Esophagus squamous epithelium (tissue), 5 donors: ENCODE results near the gene SLC1A2. TPM values are rescaled to one million over a fixed set of nuclear protein-coding genes. Genes with fewer than 3 reads are reported as not detected.
A peak's percentile ranks its signal among the peaks of the same experiment; 100 is the strongest.

Experiments
- DNase-seq: peaks from one replicate; lab custom pipeline; 2025; lab: John Stamatoyannopoulos, UW
- H3K27ac ChIP-seq, 4 donors: fragments of 200-600 bp; sonication (generic); one replicate each; pipeline ENCODE4 v1.5.1; 2016 to 2019; ENCODE audit warnings: mild to moderate bottlenecking in 1 of 4
- H3K27me3 ChIP-seq, 4 donors: fragments of 200-600 bp; sonication (generic); 1 replicate in 3 of 4; 2 replicates in 1 of 4; pipeline versions ENCODE4 v1.5.1 to v1.6.0; 2017 to 2021; ENCODE audit warnings: antibody characterized with exemption in 1 of 4
- H3K36me3 ChIP-seq, 3 donors: fragments of 200-600 bp; sonication (generic); one replicate each; pipeline ENCODE4 v1.5.1; 2016 to 2019
- H3K4me1 ChIP-seq, 3 donors: fragments of 200-600 bp; sonication (generic); one replicate each; pipeline ENCODE4 v1.5.1; 2017 to 2019
- H3K4me3 ChIP-seq, 4 donors: fragments of 200-600 bp; sonication (generic); 1 replicate in 3 of 4; 2 replicates in 1 of 4; pipeline ENCODE4 v1.5.1; 2016 to 2019; ENCODE audit warnings: mild to moderate bottlenecking in 2 of 4, moderate library complexity in 1 of 4
- H3K9me3 ChIP-seq, 3 donors: fragments of 200-600 bp; sonication (generic); one replicate each; pipeline ENCODE4 v1.5.1; 2016 to 2019
- POLR2A ChIP-seq, 4 donors: fragments of 450-650 bp; IDR thresholded peaks; one replicate each; pipeline ENCODE4 v1.6.1; 2017; ENCODE audit warnings: antibody characterized with exemption in 4 of 4, mild to moderate bottlenecking in 4 of 4, moderate library complexity in 3 of 4
- WGBS, 2 donors: methylation state at CpG; one replicate each; pipeline ENCODE4 v1.1.5; 2018; 5-methylcytosine and 5-hydroxymethylcytosine counted together
- intact Hi-C: fragments of 100-400 bp; cut with DNase I; formaldehyde crosslinking; loops from one replicate; pipeline ENCODE4 v1.15.0; 2022
- total RNA-seq, 4 donors: library from RNA; depleted of rRNA; stranded (reverse); fragments of >200 nt; gene quantifications; one replicate each; pipeline ENCODE4 v1.1.0, GENCODE V29; 2016
- TF ChIP-seq, protein P1 (sequence below), 6 experiments: fragments of 450-650 bp in 4 of 6; fragments of 200-600 bp in 2 of 6; sonication (generic) in 2 of 6; IDR thresholded peaks; one replicate each; pipeline ENCODE4 v1.5.1; 2016 to 2019; ENCODE audit warnings: antibody characterized with exemption in 6 of 6, mild to moderate bottlenecking in 4 of 6, moderate library complexity in 4 of 6
- donor health status: DM: yes; HTN: yes; CAD: no.

SLC1A2 gene
- total RNA-seq = under 1 TPM in 3 of 4 donors, not detected in 1; 0.04 to 0.61 (median 0.19) TPM

GRCh38 chr11:35419184-35419829, at the start of gene SLC1A2:
SLC1A2 (minus strand) TSS chr11:35419558; CDS start chr11:35418966, 592 bp downstream.
- peaks cover 0 to 100% (median 10%) of the 10 kb centered on the region in 4 donors for H3K27me3 ChIP-seq
- peak within 1 kb of the TSS; percentile 26 to 64 (median 42) for H3K4me3 ChIP-seq
- no peak for DNase-seq
- no peak for TF ChIP-seq POLR2A (IDR thresholded peaks at IDR 0.05)
- TF ChIP-seq, protein P1, sequence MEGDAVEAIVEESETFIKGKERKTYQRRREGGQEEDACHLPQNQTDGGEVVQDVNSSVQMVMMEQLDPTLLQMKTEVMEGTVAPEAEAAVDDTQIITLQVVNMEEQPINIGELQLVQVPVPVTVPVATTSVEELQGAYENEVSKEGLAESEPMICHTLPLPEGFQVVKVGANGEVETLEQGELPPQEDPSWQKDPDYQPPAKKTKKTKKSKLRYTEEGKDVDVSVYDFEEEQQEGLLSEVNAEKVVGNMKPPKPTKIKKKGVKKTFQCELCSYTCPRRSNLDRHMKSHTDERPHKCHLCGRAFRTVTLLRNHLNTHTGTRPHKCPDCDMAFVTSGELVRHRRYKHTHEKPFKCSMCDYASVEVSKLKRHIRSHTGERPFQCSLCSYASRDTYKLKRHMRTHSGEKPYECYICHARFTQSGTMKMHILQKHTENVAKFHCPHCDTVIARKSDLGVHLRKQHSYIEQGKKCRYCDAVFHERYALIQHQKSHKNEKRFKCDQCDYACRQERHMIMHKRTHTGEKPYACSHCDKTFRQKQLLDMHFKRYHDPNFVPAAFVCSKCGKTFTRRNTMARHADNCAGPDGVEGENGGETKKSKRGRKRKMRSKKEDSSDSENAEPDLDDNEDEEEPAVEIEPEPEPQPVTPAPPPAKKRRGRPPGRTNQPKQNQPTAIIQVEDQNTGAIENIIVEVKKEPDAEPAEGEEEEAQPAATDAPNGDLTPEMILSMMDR (IDR thresholded peaks at IDR 0.05) = no peak
- no peaks in the 10 kb centered on the region for H3K9me3 ChIP-seq
- H3K36me3 ChIP-seq = no peaks in the 10 kb centered on the region
- H3K27ac ChIP-seq = no peak within 1 kb of the TSS
- peaks cover 13 to 26% (median 23%) of the 10 kb centered on the region in 3 donors for H3K4me1 ChIP-seq
- no CpG with 5 or more reads among the region's 71 CpGs for WGBS, 2 donors
- intact Hi-C loops = no loop called here

- Histone ChIP-seq H3K9me3 (no peaks in the 10 kb centered on the region), H3K36me3 (no peaks in the 10 kb centered on the region), H3K27ac (no peak overlapping the region), H3K27me3 (peaks cover 0 to 2% (median 0%) of the 10 kb centered on the region in 4 donors), H3K4me3 (no peak overlapping the region), H3K4me1 (no peaks in the 10 kb centered on the region)
- intact Hi-C loops = no loop called here
- no peak for DNase-seq
- WGBS, 2 donors = 66 to 73% methylated on average over 3 of the region's 3 CpGs
- TF ChIP-seq, protein P1 (IDR thresholded peaks at IDR 0.05) = no peak
- no peak for TF ChIP-seq POLR2A (IDR thresholded peaks at IDR 0.05)
These were observed 46.7 kb upstream of the SLC1A2 start for GRCh38 chr11:35466058-35466457.

DNA sequence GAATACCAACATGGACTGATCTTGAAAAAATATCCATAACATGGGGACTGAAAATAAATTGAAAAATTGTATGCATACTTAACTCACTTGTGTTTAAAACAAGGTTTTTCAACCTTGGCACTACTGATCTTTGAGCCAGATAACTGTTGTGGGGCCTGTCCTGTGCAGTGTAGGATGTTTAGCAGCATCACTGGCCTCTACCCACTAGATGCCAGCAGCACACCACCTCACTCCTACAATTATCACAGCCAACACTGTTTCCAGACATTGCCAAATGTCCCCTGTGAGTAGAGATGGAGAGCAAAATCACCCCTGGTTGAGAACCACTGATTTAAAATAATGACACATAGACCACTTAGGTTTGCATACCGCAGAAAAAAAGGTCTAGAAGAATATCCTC, 45.0 kb upstream of the SLC1A2 start:
- no peaks in the 10 kb centered on the region for H3K36me3 ChIP-seq
- H3K27ac ChIP-seq = no peak overlapping the region
- TF ChIP-seq, protein P1 (IDR thresholded peaks at IDR 0.05) = peak in 1 of 6 experiments; percentile 20
- TF ChIP-seq POLR2A (IDR thresholded peaks at IDR 0.05) = no peak
- intact Hi-C loops = no loop called here
- DNase-seq = no peak
- peaks cover 0 to 2% (median 0%) of the 10 kb centered on the region in 4 donors for H3K27me3 ChIP-seq
- H3K9me3 ChIP-seq = no peaks in the 10 kb centered on the region
- H3K4me3 ChIP-seq = no peak overlapping the region
- H3K4me1 ChIP-seq = no peaks in the 10 kb centered on the region
- WGBS, 2 donors = 77 to 89% methylated on average over 1 of the region's 1 CpG

DNA sequence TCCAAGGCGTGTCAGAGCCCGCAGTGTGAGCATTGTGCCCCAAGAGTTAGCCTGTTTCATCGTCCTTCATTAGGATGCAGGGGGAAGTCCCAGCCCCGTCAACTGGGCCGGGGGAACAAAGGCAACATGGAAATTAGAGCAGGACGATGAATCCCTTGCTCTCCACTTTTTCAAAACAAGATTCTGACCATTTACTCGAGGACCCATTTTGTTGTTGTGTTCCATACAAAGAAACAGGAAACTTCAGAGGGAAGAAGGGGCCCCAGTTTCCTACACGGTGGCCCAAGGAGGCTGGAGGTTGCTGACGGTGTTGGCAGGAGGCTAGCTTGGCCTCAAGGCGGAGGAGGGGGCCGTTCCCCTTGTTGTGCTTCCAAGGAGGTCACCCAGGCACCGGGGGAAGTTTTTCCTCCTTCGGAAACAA, 44.0 kb upstream of the SLC1A2 start:
- TF ChIP-seq, protein P1 (IDR thresholded peaks at IDR 0.05) = no peak
- TF ChIP-seq POLR2A (IDR thresholded peaks at IDR 0.05) = no peak
- 56 to 68% methylated on average over 7 to 12 of the region's 13 CpGs for WGBS, 2 donors
- intact Hi-C loops = no loop called here
- no peak overlapping the region for H3K27ac ChIP-seq
- no peaks in the 10 kb centered on the region for H3K4me1 ChIP-seq
- H3K4me3 ChIP-seq = no peak overlapping the region
- H3K9me3 ChIP-seq = no peaks in the 10 kb centered on the region
- no peaks in the 10 kb centered on the region for H3K36me3 ChIP-seq
- H3K27me3 ChIP-seq = peaks cover 0 to 2% (median 0%) of the 10 kb centered on the region in 4 donors
- DNase-seq = no peak

GRCh38 chr11:35461917-35462538, 42.7 kb upstream of the SLC1A2 start:
- Histone ChIP-seq H3K9me3 (no peaks in the 10 kb centered on the region), H3K4me1 (no peaks in the 10 kb centered on the region), H3K27me3 (peaks cover 0 to 5% (median 0%) of the 10 kb centered on the region in 4 donors), H3K27ac (no peak overlapping the region), H3K4me3 (no peak overlapping the region), H3K36me3 (no peaks in the 10 kb centered on the region)
- 69 to 83% methylated on average over 2 of the region's 2 CpGs for WGBS, 2 donors
- no peak for DNase-seq
- intact Hi-C loops = no loop called here
- TF ChIP-seq, protein P1 (IDR thresholded peaks at IDR 0.05) = no peak
- TF ChIP-seq POLR2A (IDR thresholded peaks at IDR 0.05) = no peak
